ENCODE measurements around the gene C2CD2.

- TF ChIP-seq MEF2A (IDR thresholded peaks at IDR 0.05; ENCODE audit: borderline replicate concordance, low read depth): no peak
- TF ChIP-seq, protein P1, sequence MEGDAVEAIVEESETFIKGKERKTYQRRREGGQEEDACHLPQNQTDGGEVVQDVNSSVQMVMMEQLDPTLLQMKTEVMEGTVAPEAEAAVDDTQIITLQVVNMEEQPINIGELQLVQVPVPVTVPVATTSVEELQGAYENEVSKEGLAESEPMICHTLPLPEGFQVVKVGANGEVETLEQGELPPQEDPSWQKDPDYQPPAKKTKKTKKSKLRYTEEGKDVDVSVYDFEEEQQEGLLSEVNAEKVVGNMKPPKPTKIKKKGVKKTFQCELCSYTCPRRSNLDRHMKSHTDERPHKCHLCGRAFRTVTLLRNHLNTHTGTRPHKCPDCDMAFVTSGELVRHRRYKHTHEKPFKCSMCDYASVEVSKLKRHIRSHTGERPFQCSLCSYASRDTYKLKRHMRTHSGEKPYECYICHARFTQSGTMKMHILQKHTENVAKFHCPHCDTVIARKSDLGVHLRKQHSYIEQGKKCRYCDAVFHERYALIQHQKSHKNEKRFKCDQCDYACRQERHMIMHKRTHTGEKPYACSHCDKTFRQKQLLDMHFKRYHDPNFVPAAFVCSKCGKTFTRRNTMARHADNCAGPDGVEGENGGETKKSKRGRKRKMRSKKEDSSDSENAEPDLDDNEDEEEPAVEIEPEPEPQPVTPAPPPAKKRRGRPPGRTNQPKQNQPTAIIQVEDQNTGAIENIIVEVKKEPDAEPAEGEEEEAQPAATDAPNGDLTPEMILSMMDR (IDR thresholded peaks at IDR 0.05): no peak
These were observed 58.8 kb downstream of the C2CD2 start for GRCh38 chr21:41894922-41895557.
